ENCODE results near the gene SERINC2. TPM values are rescaled to one million over a fixed set of nuclear protein-coding genes. Genes with fewer than 3 reads are reported as not detected.
A peak's percentile ranks its signal among the peaks of the same experiment; 100 is the strongest.
"Not testable (repeated sequence)": the region's sequence is repeated elsewhere in the genome, so short reads cannot be mapped to it uniquely, and the experiment has no call there.

Gene SERINC2
- total RNA-seq, 4 donors from 2014 or later = 29.6 to 108 (median 79.2) TPM

- no peak for TF ChIP-seq POLR2A (IDR thresholded peaks at IDR 0.05)
- TF ChIP-seq CTCF (IDR thresholded peaks at IDR 0.05) = no peak
- WGBS, 2 donors = 38 to 91% methylated on average over 1 of the region's 1 CpG
- DNase-seq = no peak
- H3K4me1 ChIP-seq = peaks cover 0 to 21% (median 7%) of the 10 kb centered on the region in 3 donors
- H3K27ac ChIP-seq = no peak overlapping the region
- peaks cover 0 to 24% (median 0%) of the 10 kb centered on the region in 4 donors for H3K27me3 ChIP-seq
- H3K9me3 ChIP-seq = no peaks in the 10 kb centered on the region
- H3K4me3 ChIP-seq = no peak overlapping the region
- intact Hi-C loops (cut with DNase I) = no loop called here
- no peaks in the 10 kb centered on the region for H3K36me3 ChIP-seq
These were observed 29.0 kb upstream of the SERINC2 start for GRCh38 chr1:31383967-31384366.

DNA sequence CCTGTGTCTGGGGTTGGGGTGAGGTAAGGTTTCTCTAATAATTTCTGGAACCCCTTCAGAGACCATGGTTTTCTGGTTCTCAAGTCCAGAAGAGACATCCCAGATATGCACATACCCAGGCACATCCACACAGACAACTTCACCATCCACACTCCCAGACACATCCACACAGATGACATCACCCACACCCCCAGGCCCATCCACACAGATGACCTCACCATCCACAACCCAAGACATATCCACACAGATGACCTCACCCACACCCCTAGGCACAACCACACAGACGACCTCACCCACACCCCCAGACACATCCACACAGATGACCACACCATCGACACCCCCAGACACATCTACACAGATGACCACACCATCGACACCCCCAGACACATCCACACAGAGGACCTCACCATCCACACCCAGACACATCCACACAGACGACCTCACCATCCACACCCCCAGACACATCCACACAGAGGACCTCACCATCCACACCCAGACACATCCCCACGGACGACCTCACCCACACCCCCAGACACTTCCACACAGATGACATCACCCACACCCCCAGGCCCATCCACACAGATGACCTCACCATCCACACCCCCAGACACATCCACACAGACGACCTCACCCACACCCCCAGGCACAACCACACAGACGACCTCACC, 26.3 kb upstream of the SERINC2 start:
- H3K4me3 ChIP-seq; H3K9me3 ChIP-seq; H3K27ac ChIP-seq; H3K36me3 ChIP-seq; DNase-seq; intact Hi-C loops (cut with DNase I): not testable (repeated sequence)
- 59 to 69% methylated on average over 7 to 8 of the region's 8 CpGs for WGBS, 2 donors
- Histone ChIP-seq H3K4me1 (peaks cover 0 to 19% (median 8%) of the 10 kb centered on the region in 3 donors), H3K27me3 (peaks cover 0 to 24% (median 0%) of the 10 kb centered on the region in 4 donors)

- peaks cover 0 to 15% (median 4%) of the 10 kb centered on the region in 3 donors for H3K4me1 ChIP-seq
- peaks cover 0 to 24% (median 0%) of the 10 kb centered on the region in 4 donors for H3K27me3 ChIP-seq
- 50 to 53% methylated on average over 9 to 10 of the region's 10 CpGs for WGBS, 2 donors
- TF ChIP-seq POLR2A (IDR thresholded peaks at IDR 0.05) (no peak), CTCF (IDR thresholded peaks at IDR 0.05) (no peak)
- H3K4me3 ChIP-seq = no peak overlapping the region
- no peaks in the 10 kb centered on the region for H3K9me3 ChIP-seq
- intact Hi-C loops (cut with DNase I) = no loop called here
- no peaks in the 10 kb centered on the region for H3K36me3 ChIP-seq
- DNase-seq = no peak
- no peak overlapping the region for H3K27ac ChIP-seq
These were observed 25.4 kb upstream of the SERINC2 start for GRCh38 chr1:31387612-31388011.

GRCh38 chr1:31389616-31390015, 23.4 kb upstream of the SERINC2 start:
- Histone ChIP-seq H3K36me3 (no peaks in the 10 kb centered on the region), H3K27ac (peak overlapping the region in 1 of 4 donors; percentile 5), H3K27me3 (peaks cover 0 to 17% (median 0%) of the 10 kb centered on the region in 4 donors), H3K4me1 (peaks cover 3 to 21% (median 9%) of the 10 kb centered on the region in 3 donors), H3K9me3 (no peaks in the 10 kb centered on the region), H3K4me3 (no peak overlapping the region)
- 65 to 86% methylated on average over 2 of the region's 7 CpGs for WGBS, 2 donors
- no peak for DNase-seq
- intact Hi-C loops (cut with DNase I) = loop anchor here (5.0 kb wide), 1 partner anchor 158 kb away; no protein-coding TSS in a partner anchor
- TF ChIP-seq POLR2A (IDR thresholded peaks at IDR 0.05) (no peak), CTCF (IDR thresholded peaks at IDR 0.05) (no peak)

DNA sequence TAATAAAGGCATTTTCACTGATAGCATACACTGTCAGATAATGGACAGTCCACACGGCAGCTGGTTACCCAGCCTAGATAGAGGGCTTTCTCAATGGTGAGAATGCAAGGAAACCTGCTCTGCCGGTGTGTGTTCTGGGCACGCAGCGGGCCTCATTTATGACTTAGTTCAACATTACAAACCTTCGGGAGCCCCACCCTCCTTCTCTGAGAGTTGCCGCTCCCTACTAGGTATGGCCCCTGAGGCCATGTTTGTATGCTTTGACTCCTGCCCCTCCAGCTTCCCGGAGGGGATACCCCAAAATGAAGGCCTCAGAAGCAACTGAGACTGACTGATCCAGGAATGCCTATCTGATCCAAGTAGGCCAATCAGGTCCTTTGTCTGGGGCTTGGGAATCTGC, 22.9 kb upstream of the SERINC2 start:
- intact Hi-C loops (cut with DNase I) = loop anchor here (5.0 kb wide), 1 partner anchor 157 kb away; no protein-coding TSS in a partner anchor
- Histone ChIP-seq H3K9me3 (no peaks in the 10 kb centered on the region), H3K4me1 (peaks cover 8 to 25% (median 12%) of the 10 kb centered on the region in 3 donors), H3K36me3 (no peaks in the 10 kb centered on the region), H3K27me3 (peaks cover 0 to 16% (median 0%) of the 10 kb centered on the region in 4 donors), H3K4me3 (no peak overlapping the region), H3K27ac (peak overlapping the region in 2 of 4 donors; percentile 5 to 27)
- WGBS, 2 donors = 43 to 56% methylated on average over 1 to 4 of the region's 7 CpGs
- TF ChIP-seq POLR2A (IDR thresholded peaks at IDR 0.05) = no peak
- TF ChIP-seq CTCF (IDR thresholded peaks at IDR 0.05) = no peak
- DNase-seq = no peak
